HG03159 (cell line): Measurements from ENCODE around the gene CCDC158.
A peak's percentile ranks its signal among the peaks of the same experiment; 100 is the strongest.
"Not testable (repeated sequence)": the region's sequence is repeated elsewhere in the genome, so short reads cannot be mapped to it uniquely, and the experiment has no call there.

Experiments
- ATAC-seq: cut with Tn5 transposase; IDR thresholded peaks from one replicate; pipeline ENCODE4 v1.9.1; 2021; ENCODE audit warnings: mild to moderate bottlenecking, moderate library complexity; ENCODE audit not compliant: unreplicated experiment

The CCDC158 gene

DNA sequence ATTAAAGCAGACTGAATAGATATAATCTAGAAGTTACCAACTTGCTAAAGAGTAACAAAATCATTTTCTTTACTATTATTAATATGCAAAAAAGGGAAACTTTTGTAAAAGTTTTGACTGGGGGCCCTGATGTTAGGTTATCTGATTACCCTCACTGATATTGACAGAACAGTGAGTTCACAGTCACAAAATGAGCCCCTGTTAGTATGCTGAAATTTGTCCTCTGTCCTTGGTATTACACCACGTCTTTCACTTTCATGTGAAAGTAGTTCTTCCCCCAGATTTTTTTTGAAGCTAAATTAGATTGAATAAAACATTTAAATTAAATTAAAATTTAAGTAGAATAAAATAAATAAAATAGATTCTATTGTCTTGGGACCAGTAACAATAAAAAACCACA is 108.5 kb downstream of the CCDC158 start:
- no peak for ATAC-seq

DNA sequence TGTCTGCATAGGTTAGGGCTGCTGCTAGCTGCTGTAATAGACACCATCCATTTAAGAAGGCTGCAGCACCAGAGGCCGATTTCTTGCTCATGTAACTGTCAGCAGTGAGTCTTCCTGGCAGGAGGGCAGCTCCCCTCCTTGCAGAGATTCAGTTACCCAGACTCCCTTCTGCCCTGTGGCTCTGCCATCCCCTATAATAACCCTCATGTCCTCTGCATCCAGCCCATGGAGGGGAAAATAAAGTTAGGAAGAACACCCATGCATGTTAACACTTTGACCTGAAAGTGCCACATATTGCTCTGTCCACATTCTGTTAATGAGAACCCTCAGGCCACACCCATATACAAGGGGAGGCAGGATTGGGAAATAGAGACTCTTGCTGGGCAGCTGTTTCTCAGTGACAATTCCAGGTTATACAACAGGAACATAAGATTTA is 109.0 kb downstream of the CCDC158 start:
- ATAC-seq, result no peak

DNA sequence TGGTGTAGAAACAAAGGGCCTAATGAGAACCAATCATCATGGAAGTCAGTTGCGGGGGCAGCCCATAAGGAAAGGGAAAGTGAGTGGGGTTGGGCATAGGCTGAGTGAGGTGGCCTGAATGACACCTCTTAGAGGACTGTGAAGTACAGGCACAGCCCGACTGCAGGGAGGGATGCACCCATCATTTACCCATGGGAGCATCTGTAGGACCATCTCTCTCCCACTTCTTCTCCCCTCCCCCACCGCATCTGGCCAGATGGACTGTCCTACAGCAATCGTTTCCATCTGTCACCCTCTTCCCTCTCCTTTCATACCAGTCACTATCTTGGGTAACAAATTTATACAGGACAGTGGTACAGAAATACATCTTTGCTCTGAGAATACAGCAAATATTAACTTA is 110.3 kb downstream of the CCDC158 start:
- no peak for ATAC-seq

DNA sequence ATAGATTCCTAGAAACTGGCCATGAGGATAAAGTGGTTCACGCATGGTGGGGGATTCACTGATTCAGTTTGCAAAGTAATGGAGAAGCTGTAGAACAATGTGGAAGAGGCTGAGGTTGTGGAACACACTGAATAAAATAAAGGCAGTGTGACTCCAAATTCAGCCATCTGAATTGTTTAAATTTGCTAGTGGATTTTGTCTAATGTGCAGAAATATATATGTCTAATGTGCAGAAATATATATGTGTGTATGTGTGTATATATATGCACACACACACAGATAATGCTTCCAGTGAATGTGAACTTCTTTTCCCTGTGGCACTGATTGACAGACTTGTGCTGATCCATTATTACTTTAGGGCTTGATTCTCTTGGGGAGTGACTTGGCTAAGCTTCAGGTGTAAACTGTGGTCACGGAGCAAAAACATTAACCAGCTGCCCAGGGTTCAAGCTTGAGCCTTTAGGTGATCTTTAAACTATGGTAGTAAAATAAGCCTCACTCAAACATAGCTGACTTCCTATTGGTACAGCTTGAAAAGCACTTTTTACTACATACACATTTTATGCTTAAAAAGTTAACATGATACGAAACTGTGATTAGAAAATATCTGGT is 110.9 kb downstream of the CCDC158 start:
- no peak for ATAC-seq

DNA sequence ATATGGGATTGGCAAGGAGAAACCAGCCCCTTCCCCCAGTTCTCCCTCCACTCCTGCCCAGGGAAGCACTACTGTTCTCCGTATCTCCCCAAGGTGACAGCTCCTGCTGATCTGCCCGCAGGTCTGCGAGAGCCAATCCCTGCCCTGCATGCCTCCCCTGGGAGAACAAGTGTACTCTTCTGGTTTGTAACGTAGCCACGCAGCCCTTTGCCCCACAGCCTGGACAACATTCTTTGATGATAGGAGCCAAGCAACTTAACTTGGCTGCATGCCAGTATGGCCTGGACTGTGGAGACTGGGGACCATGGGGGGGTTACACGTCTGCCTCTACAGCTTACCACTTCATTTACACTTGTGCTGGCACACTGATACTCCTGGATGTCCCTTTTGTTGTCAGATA is 112.4 kb downstream of the CCDC158 start:
- no peak for ATAC-seq

DNA sequence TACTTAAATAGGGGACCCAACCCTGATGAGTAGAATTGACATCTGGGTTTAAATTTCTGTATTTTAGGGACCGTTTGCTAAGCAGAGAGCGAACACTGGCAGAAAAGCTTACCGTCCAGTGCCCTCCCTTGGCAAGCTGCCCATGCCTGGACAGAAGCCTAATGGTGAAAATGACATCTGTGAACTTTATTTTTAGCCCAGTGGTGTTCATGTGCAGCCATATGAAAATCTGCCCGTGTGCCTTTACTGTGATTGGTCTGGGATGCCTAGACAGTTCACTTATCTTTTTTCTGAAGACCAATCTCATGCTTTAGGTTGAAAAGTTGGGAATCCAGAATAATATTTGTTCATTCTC is 113.3 kb downstream of the CCDC158 start:
- no peak for ATAC-seq

DNA sequence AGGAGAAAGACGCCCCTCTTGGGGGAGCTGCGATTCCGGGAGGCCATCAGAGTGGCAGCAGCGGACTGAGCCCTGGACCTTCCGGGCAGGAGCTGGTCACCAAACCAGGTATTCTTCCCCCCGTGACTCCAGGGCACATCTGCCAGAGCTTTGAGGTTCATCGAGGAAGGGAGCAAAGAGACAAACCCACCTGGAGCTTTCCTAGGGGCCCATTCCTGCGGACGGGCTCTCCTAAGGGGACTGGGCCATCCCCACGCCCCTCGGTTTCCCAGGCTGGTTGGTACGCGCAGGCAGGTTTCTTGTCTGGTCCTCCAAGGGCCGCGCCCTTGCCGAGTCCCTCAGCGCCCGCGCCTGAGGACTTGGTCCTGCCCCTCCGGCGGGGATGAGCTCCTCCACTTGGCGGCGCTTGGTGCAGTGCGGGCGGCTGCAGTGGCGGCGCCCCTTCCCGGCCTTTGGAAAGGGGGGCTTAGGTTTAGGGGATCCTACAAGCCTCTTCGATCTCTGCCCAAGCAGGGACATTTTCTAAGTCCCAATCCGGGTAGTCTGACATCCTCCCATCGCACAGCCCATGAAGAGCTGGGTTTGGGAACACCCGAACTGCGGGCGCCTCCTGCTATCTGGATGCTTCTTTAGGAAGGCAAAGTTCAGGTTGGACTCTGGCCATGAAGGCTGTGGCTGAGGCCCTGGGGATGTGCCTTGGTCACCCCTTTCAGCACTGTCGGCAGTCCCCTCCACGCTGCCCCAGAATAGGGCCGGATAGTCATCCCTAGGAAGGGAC is 113.9 kb downstream of the CCDC158 start:
- no peak for ATAC-seq

DNA sequence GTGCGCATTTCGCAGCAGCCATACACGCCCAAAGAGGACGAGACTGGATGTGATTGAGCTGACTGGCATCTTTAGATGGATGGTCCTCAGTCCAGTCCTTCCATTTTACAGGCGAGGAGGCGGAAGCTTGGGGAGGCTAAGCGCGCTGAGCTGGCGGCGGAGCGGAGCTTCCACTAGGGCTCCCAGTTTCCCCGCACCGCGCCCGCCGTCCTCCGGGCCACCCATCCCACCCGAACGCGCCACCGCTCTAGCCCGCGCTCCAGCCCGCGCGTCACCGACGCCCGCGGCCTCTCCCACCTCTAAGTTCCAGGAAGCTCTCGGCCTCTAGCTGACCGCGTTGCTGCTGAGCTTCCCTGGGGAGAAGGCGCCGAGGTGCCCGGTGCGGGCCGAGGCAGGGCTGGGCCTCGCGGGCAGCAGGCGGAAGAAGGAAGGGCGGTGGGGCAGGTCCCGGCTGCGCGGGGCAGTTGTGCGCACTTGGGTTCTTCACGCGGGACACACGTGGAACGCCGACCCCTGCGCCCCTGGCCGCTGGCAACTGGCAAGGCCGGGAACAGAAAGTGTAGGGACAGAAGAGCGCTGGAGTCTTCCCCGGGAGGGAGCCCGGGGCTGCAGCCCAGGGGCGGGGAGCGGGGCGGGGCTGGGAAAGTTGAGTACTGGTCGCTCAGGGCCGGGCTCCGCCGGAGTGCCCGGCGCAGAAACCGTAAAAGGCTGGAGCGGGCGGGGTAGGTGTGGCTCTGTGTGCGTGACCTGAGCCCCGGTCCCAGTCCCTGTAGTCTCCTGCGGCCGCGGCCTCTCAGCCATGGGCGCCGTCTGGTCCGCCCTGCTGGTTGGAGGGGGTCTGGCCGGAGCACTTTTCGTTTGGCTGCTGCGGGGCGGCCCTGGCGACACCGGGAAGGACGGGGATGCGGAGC is 114.7 kb downstream of the CCDC158 start, which contains the start of gene STBD1:
STBD1 (plus strand) TSS at position 763 of the 911 bp plus-strand sequence; CDS start at position 800, 37 bp downstream.
- no peak for ATAC-seq

DNA sequence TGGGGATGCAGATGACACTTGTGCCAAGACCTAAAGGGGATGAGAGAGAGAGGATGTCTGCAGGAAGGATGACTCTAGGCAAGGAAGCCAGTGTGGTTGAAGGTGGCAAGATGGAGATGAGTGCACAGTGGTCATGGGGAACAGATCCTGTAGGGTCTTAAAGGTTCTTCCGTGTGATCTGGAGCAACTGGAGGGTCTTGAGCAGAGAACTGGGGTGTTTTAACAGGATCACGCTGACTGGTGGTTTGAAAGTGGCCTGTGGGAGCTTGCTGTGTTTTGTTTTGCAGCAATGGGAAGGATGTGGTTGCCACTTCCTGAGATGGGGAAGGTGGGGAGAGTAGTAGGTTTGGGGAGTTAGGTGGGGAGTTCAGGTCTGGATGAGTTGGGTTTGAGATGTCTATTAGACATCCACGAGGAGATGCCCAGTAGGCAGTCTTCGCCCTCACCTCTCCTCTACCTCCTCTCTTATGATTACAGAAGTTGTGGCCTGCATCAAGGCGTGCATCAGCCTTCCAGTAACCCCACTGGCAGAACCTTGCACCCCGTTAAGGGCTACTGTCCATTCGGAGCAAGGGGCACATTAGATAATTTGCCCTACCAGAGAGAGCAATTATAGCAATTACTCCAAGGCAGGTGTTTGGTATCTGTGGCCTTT is 115.8 kb downstream of the CCDC158 start:
- no peak for ATAC-seq

DNA sequence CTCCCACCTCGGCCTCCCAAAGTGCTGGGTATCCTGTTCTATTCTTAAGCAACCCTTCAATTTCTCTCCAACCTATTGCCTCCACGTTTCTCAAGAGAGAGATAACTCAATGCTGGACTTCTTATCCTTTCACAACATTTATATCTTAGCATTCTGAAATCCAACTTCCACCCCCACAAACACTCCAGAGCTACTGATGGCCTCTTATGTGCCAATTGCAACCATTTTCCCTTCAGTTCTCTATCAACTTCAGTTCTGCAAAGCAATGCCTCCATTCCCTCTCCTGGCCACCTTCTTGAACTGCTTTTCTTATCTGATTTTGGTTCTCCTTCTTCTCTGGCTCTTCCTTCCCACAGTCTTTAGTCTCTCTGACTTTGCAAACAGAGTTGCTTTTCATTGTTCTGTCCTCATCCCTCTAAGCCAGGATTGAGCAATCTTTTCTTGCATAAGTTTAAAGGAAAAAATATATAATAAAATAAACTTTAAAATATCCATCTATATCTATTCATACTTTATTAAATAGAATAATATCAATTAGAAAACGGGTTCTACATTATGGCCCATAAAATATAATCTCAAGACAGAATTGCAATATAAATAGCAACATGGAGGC is 118.0 kb downstream of the CCDC158 start:
- ATAC-seq, result no peak

DNA sequence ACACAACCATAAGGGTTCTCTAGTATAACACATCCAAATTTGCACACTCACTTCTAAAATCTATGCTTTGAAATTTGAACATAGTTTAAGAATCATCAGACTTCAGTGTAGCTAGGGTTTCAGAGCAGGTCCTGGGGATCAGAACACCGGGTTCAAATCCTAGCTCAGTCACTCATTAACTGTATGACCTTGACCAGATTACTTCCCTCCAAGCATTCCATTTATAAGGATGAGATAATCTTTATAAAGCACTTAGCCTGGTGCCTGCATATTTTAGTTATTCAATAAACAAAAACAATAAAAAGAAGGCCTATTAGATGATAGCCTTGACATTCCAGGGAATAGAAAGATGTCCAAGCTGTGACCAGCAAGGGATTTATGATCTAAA is 119.2 kb downstream of the CCDC158 start:
- ATAC-seq, result no peak

DNA sequence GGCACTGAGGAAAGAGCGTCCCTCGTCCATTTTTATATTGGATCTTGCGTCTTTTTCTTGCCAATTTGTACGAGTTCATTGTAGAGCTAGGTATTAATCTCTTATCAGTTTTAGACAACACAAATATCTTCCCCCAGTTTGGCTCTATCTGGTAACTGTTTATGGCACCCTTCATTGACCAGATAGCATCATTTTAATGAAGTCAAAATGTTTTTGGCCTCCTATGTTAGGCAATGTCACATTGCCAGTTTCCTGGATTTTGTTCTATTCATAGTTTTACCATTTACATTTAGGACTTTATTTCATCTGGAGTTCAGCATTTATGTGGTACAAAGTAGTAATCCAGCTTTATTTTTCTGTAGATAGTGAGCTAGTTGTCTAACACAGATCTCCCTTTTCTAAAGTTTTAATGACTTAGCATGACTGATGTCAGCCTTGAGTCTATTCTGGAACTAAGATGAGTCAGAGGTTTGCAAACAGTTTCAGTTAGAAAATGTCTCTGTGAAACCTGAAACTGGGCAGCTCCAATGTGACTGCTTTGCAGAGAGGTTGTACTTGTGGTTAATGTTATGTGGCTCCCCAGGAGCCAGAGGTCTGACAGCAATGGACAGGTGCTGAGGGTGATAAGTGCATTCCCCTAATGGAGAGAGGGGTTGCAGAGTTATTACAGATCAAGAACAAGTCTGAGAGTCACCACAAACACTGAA is 119.7 kb downstream of the CCDC158 start:
- peak; percentile 97 for ATAC-seq

DNA sequence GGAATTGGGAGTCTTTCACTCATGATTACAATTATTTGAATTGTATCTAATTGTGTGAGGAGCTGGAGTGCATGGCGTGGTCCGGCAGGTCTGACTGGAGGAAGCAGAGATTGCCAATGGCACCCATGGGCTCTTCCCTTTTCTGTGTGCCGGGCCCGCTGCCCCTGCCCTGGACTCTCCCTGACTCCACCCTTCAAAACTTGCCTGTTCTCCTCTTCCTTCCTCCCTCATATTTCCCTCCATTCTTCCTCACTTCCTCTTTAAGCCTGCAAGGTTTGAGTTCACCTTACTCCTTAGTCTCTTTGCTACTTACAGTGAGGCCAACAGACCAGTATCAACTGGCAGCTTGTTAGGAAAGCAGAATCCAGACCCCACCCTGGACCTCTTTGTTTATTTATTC is 120.9 kb downstream of the CCDC158 start:
- ATAC-seq, result no peak

DNA sequence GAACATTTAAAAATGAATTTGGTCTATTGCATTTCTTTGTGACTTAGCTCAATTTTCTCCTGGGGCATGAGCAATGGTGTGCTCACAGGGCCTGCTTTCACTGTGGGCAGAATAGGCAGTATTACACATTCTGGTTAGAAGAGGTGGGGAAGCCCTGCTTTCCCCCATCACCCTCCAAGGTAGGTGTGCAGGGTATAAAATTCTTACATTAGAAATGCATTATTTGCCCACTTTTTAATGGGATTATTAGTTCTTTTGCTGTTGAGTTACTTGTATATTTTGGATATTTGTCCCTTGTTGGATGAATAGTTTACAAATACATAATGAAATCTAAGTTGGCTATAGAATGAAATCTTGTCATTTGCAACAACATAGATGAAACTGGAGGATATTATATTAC is 122.7 kb downstream of the CCDC158 start:
- ATAC-seq, result no peak

DNA sequence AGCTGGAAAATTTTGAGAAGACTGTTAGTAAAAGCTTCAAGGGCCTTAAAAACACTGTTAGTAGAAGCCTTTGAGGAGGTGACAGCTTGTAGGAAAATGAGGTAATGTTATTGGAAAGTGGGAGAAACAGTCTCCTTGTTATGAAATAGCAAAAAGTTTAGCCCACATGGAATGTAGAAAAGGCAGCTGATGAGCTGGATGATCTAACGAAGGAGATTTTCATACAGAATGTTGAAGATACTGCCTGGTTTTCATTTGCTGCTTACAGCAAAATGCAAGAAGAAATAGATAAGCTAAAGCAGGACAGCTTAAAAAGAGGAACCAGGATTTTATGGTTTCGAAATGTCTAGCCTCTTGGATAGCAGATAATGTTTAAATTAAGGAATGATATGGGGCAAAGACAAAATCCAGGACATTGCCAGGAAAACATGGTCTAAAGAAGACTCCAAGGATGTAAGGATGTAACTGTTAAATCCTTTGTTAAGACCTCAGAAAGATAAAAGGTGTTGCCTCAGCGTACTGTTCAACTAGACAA is 124.6 kb downstream of the CCDC158 start:
- ATAC-seq, result no peak

DNA sequence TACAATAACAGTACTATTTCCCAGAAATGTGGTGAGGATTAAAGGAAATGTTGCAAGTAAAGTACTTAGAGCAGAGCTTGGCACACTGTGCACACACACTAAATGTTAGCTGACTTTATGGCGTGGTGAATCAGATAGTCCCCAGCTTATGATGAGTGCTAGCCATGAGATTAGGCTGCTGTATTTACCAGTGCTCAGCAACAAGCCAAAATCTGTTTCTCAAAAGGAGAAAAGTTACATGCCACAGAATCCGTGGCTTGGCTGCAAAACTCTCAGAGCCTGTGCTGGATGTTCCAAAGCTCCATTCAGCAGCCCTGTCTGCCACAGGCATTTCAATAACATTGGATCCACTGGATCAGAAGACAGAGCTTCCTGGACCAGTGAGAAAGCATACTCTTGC is 127.2 kb downstream of the CCDC158 start:
- no peak for ATAC-seq

DNA sequence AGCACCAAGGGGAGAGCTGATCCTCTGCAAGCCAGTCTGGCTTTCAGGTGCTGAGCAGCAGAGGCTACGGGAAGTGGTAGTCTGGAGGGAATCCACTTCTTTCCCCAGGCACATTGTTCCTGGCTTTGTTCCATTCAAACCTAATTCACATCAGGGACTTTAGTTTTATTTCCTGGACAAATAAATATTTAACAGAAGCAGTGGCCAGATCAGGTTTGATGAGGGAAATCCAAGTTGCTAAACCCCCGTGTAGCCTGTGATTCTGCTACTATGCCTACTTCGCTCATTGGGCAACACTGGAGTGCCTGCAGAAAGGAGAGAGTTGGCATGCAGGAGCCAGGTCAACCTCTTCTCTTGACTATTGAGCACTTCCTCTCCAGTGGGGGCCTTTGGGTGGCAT is 128.2 kb downstream of the CCDC158 start:
- ATAC-seq, result no peak

DNA sequence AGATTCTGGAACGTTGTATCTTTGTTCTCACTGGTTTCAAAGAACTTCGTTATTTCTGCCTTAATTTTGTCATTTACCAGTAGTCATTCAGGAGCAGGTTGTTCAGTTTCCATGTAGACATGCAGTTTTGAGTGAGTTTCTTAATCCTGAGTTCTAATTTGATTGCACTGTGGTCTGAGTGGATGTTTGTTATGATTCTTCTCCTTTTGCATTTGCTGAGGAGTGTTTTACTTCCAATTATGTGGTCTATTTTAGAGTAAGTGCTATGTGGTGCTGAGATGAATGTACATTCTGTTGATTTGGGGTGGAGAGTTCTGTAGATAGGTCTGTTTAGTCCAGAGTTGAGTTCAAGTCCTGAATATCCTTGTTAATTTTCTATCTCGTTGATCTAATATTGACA is 133.1 kb downstream of the CCDC158 start:
- ATAC-seq, result not testable (repeated sequence)

DNA sequence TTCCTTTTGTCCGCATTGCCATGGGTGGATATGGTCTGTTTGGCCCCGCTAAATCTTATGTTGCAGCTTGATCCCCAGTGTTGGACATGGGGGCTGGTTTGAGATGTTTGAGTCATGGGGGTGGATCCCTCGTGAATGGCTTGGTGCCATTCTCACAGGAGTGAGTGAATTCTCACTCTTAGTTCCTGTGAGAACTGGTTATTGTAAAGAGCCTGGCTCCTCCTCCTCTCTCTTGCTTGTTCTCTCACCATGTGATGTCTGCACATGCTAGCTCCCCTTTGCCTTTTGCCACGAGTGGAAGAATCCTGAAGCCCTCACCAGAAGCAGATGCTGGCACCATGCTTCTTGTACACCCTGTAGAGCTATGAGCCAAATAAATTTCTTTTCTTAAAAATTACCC is 137.0 kb downstream of the CCDC158 start:
- no peak for ATAC-seq
